Measurements from ENCODE around the gene FCHSD2. TPM values are rescaled to one million over a fixed set of nuclear protein-coding genes. Genes with fewer than 3 reads are reported as not detected.

FCHSD2 gene
- total RNA-seq, 4 donors from 2014 or later = 17.0 to 40.0 (median 27.0) TPM

- no peak overlapping the region for H3K4me3 ChIP-seq
- H3K4me1 ChIP-seq = peaks cover 0 to 39% (median 16%) of the 10 kb centered on the region in 3 donors
- 88% methylated on average over 3 of the region's 11 CpGs; no CpG with 5 or more reads in 1 of the 2 donors for WGBS, 2 donors (ENCODE audit: low coverage in 1 of 2)
- no peaks in the 10 kb centered on the region for H3K36me3 ChIP-seq
- no peak overlapping the region for H3K27ac ChIP-seq
- H3K9me3 ChIP-seq = no peaks in the 10 kb centered on the region
- no peak for TF ChIP-seq CTCF (IDR thresholded peaks at IDR 0.05)
- no peak for TF ChIP-seq POLR2AphosphoS5 (IDR thresholded peaks at IDR 0.05)
- no peak for TF ChIP-seq EP300 (IDR thresholded peaks at IDR 0.05)
- TF ChIP-seq POLR2A (IDR thresholded peaks at IDR 0.05) = no peak
- H3K27me3 ChIP-seq = no peaks in the 10 kb centered on the region
- peak; percentile 44 for ATAC-seq
These were observed 31.8 kb upstream of the FCHSD2 start for GRCh38 chr11:73173755-73174494.

GRCh38 chr11:73172992-73173656, 31.0 kb upstream of the FCHSD2 start:
- no peaks in the 10 kb centered on the region for H3K27me3 ChIP-seq
- no peak for ATAC-seq

GRCh38 chr11:73171436-73172161, 29.5 kb upstream of the FCHSD2 start:
- 76 to 89% methylated on average over 5 to 6 of the region's 8 CpGs for WGBS, 2 donors (ENCODE audit: low coverage in 1 of 2)
- no peak overlapping the region for H3K4me3 ChIP-seq
- ATAC-seq = no peak
- no peaks in the 10 kb centered on the region for H3K9me3 ChIP-seq
- H3K27ac ChIP-seq = no peak overlapping the region
- H3K4me1 ChIP-seq = peaks cover 0 to 19% (median 7%) of the 10 kb centered on the region in 3 donors
- H3K36me3 ChIP-seq = no peaks in the 10 kb centered on the region
- H3K27me3 ChIP-seq = no peaks in the 10 kb centered on the region
- TF ChIP-seq POLR2A (IDR thresholded peaks at IDR 0.05) (no peak), CTCF (IDR thresholded peaks at IDR 0.05) (no peak), POLR2AphosphoS5 (IDR thresholded peaks at IDR 0.05) (no peak), EP300 (IDR thresholded peaks at IDR 0.05) (no peak)

More at GRCh38 chr11:73172992-73173656, 31.0 kb upstream of the FCHSD2 start:
- 80 to 84% methylated on average over 1 to 3 of the region's 4 CpGs for WGBS, 2 donors (ENCODE audit: low coverage in 1 of 2)
- no peaks in the 10 kb centered on the region for H3K9me3 ChIP-seq
- no peak overlapping the region for H3K4me3 ChIP-seq
- H3K4me1 ChIP-seq = peaks cover 0 to 34% (median 16%) of the 10 kb centered on the region in 3 donors
- TF ChIP-seq CTCF (IDR thresholded peaks at IDR 0.05) = no peak
- TF ChIP-seq POLR2AphosphoS5 (IDR thresholded peaks at IDR 0.05) = no peak
- TF ChIP-seq POLR2A (IDR thresholded peaks at IDR 0.05) = no peak
- no peak for TF ChIP-seq EP300 (IDR thresholded peaks at IDR 0.05)
- H3K27ac ChIP-seq = no peak overlapping the region
- H3K36me3 ChIP-seq = no peaks in the 10 kb centered on the region

GRCh38 chr11:73170140-73170539, 28.0 kb upstream of the FCHSD2 start:
- peaks cover 0 to 7% (median 7%) of the 10 kb centered on the region in 3 donors for H3K4me1 ChIP-seq
- no peak for ATAC-seq
- no peak overlapping the region for H3K27ac ChIP-seq
- no peaks in the 10 kb centered on the region for H3K36me3 ChIP-seq
- WGBS, 2 donors (ENCODE audit: low coverage in 1 of 2) = no CpG with 5 or more reads among the region's 2 CpGs
- no peaks in the 10 kb centered on the region for H3K9me3 ChIP-seq
- H3K4me3 ChIP-seq = no peak overlapping the region
- no peaks in the 10 kb centered on the region for H3K27me3 ChIP-seq
- no peak for TF ChIP-seq CTCF (IDR thresholded peaks at IDR 0.05)
- no peak for TF ChIP-seq EP300 (IDR thresholded peaks at IDR 0.05)
- no peak for TF ChIP-seq POLR2A (IDR thresholded peaks at IDR 0.05)
- TF ChIP-seq POLR2AphosphoS5 (IDR thresholded peaks at IDR 0.05) = no peak

All from gastroesophageal sphincter (tissue), 4 donors.